Measurements from ENCODE around the gene RALGAPA2. TPM values are rescaled to one million over a fixed set of nuclear protein-coding genes. Genes with fewer than 3 reads are reported as not detected.
A peak's percentile ranks its signal among the peaks of the same experiment; 100 is the strongest.

Gene RALGAPA2
- total RNA-seq, 1 experiment from 2014 or later, result 18.2 TPM

DNA sequence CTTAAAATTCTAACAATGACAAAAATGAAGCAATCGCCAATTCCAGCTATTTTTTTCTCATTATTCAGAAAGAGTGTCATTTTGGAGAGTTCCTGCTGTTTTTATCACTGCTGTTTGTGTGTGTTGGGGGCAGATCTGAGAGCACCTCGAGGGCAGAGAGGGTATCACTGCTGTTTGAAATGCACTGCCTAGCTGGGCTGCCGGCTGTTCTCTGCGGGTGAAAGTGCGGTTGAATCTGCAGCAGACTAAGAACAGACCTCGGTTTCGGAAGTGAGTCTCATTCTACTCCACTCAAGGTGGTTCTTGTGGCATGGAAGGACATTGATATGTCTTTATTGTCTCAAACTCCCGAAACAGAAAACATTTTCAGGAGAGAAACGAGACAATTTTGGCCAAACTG is 326.3 kb downstream of the RALGAPA2 start:
- no peaks in the 10 kb centered on the region; the same call in 1 of the 2 replicates for H3K27me3 Mint-ChIP-seq (ENCODE audit: low read depth)
- no peak overlapping the region for H3K27ac Mint-ChIP-seq
- ChIA-PET POLR2A (no interaction called here), CTCF (no interaction called here)
- ATAC-seq, result no peak
- H3K36me3 Mint-ChIP-seq, result peaks cover 2% of the 10 kb centered on the region
- no peak for DNase-seq (ENCODE audit: low spot score)
- TF ChIP-seq, protein P1, sequence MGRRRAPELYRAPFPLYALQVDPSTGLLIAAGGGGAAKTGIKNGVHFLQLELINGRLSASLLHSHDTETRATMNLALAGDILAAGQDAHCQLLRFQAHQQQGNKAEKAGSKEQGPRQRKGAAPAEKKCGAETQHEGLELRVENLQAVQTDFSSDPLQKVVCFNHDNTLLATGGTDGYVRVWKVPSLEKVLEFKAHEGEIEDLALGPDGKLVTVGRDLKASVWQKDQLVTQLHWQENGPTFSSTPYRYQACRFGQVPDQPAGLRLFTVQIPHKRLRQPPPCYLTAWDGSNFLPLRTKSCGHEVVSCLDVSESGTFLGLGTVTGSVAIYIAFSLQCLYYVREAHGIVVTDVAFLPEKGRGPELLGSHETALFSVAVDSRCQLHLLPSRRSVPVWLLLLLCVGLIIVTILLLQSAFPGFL (CRISPR knock-in tag; IDR thresholded peaks at IDR 0.05; ENCODE audit: borderline replicate concordance), result no peak
- no peak for TF ChIP-seq NFATC4 (CRISPR knock-in tag; IDR thresholded peaks at IDR 0.05)
- no peak for TF ChIP-seq KAT7 (CRISPR knock-in tag; IDR thresholded peaks at IDR 0.05; ENCODE audit: borderline replicate concordance)
- no peak for TF ChIP-seq GABPB1 (CRISPR knock-in tag; IDR thresholded peaks at IDR 0.05)
- no peak for TF ChIP-seq SMAD4 (CRISPR knock-in tag; IDR thresholded peaks at IDR 0.05)
- no peak for TF ChIP-seq FOXJ3 (CRISPR knock-in tag; IDR thresholded peaks at IDR 0.05; ENCODE audit: borderline replicate concordance)
- TF ChIP-seq ETV6 (CRISPR knock-in tag; IDR thresholded peaks at IDR 0.05), result no peak
- no peak for TF ChIP-seq ZNF263 (CRISPR knock-in tag; IDR thresholded peaks at IDR 0.05; ENCODE audit: low read depth)
- TF ChIP-seq NR3C1 (CRISPR knock-in tag; conservative IDR thresholded peaks at IDR 0.05; ENCODE audit: low read depth), result no peak
- no peak for TF ChIP-seq CREM (CRISPR knock-in tag; IDR thresholded peaks at IDR 0.05)
- H3K4me1 Mint-ChIP-seq, result no peaks in the 10 kb centered on the region
- H3K4me3 Mint-ChIP-seq, result no peak overlapping the region
- H3K9me3 Mint-ChIP-seq, result peaks cover 8% of the 10 kb centered on the region

DNA sequence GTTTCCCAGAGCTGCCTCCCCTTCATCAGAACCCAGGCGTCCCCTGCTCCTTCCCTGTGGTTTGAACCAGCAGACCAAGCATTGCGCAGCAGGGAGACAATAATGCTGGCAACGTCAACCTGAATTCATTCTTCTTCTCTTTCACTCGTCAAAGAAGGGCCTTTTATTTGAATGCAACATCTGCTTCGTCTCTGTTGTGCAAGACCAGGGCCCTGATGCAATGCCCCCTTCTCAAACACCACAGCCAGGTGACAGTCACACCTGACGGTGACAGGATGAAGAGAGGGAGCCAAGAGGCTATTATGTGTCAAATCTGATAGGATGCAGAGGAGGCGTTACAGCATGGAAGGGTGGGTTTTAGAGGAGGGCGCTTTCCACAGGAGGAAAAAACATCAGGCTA is 336.6 kb downstream of the RALGAPA2 start:
- peaks cover 20% of the 10 kb centered on the region for H3K9me3 Mint-ChIP-seq
- H3K27ac Mint-ChIP-seq, result no peak overlapping the region
- ChIA-PET POLR2A (no interaction called here), CTCF (no interaction called here)
- ATAC-seq (no peak), DNase-seq (ENCODE audit: low spot score) (no peak)
- H3K4me1 Mint-ChIP-seq, result peaks cover 28% of the 10 kb centered on the region
- TF ChIP-seq, protein P2, sequence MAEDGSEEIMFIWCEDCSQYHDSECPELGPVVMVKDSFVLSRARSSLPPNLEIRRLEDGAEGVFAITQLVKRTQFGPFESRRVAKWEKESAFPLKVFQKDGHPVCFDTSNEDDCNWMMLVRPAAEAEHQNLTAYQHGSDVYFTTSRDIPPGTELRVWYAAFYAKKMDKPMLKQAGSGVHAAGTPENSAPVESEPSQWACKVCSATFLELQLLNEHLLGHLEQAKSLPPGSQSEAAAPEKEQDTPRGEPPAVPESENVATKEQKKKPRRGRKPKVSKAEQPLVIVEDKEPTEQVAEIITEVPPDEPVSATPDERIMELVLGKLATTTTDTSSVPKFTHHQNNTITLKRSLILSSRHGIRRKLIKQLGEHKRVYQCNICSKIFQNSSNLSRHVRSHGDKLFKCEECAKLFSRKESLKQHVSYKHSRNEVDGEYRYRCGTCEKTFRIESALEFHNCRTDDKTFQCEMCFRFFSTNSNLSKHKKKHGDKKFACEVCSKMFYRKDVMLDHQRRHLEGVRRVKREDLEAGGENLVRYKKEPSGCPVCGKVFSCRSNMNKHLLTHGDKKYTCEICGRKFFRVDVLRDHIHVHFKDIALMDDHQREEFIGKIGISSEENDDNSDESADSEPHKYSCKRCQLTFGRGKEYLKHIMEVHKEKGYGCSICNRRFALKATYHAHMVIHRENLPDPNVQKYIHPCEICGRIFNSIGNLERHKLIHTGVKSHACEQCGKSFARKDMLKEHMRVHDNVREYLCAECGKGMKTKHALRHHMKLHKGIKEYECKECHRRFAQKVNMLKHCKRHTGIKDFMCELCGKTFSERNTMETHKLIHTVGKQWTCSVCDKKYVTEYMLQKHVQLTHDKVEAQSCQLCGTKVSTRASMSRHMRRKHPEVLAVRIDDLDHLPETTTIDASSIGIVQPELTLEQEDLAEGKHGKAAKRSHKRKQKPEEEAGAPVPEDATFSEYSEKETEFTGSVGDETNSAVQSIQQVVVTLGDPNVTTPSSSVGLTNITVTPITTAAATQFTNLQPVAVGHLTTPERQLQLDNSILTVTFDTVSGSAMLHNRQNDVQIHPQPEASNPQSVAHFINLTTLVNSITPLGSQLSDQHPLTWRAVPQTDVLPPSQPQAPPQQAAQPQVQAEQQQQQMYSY (CRISPR knock-in tag; IDR thresholded peaks at IDR 0.05), result no peak
- TF ChIP-seq FOXJ3 (CRISPR knock-in tag; IDR thresholded peaks at IDR 0.05; ENCODE audit: borderline replicate concordance) (no peak), GABPB1 (CRISPR knock-in tag; IDR thresholded peaks at IDR 0.05) (peak; percentile 31; the same call in 1 of the 2 replicates)
- H3K27me3 Mint-ChIP-seq (ENCODE audit: low read depth), result peaks cover 48% of the 10 kb centered on the region
- peaks cover 7% of the 10 kb centered on the region for H3K36me3 Mint-ChIP-seq
- no peak overlapping the region for H3K4me3 Mint-ChIP-seq

DNA sequence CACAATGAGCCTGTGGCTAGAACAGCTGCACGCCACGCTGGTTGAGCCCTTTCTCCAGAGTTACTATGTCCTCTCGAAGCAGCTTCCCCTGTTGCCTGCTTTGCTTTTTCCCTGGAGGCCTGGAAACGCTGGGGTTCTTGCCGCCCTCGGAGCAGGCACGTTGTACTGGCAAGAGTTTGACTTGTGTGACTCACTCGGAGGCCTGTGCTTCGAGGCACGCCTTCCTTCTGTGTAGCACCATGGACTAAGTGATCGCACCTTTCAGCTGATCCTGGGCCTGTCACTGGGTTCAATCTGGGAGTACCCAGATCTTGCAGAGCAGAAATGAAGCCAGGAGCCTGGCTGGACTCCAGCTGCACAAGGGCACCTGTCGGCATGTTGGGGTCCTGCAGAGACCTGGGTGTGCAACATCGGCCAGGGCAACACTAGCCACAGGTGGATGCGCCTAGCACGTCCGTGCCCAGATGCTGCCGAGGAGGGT is 339.3 kb downstream of the RALGAPA2 start:
- H3K27ac Mint-ChIP-seq, result no peak overlapping the region
- ATAC-seq, result no peak
- H3K27me3 Mint-ChIP-seq (ENCODE audit: low read depth), result peaks cover 63% of the 10 kb centered on the region
- peaks cover 38% of the 10 kb centered on the region for H3K4me1 Mint-ChIP-seq
- no peak for TF ChIP-seq ZNF423 (CRISPR knock-in tag; IDR thresholded peaks at IDR 0.05)
- 0 out of 2 replicates have a peak, but pooled peaks have one; percentile 22 for TF ChIP-seq NFE2L1 (CRISPR knock-in tag; IDR thresholded peaks at IDR 0.05)
- TF ChIP-seq ETV6 (CRISPR knock-in tag; IDR thresholded peaks at IDR 0.05), result no peak
- H3K9me3 Mint-ChIP-seq, result peaks cover 3% of the 10 kb centered on the region; the same call in 1 of the 2 replicates
- no peak for DNase-seq (ENCODE audit: low spot score)
- CTCF ChIA-PET, result interaction anchor here (0.8 to 3.4 kb wide), 4 partner anchors 13 to 221 kb away, joined by 3 to 23 read pairs (median 4); no protein-coding TSS in a partner anchor
- H3K4me3 Mint-ChIP-seq, result no peak overlapping the region
- H3K36me3 Mint-ChIP-seq, result no peaks in the 10 kb centered on the region
- POLR2A ChIA-PET, result no interaction called here

DNA sequence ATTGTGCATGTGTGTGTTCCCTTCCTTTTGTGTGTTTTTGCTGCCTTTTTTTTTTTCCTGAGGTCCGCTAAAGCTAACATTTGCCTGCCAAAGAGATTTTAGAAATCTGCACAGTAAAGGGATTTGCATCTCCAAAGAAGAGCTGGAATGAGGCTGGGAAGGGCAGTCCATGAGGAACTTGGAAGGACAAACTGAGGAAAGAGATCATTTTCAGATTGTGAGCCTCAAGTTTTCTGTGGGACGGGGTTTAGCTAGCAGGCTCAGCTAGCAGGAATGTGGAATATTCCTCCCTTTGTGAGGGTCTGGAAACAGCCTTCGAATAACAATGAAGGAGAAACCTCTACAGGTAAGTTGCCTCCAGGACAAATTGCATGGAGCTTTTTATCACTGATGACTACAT is 340.8 kb downstream of the RALGAPA2 start:
- H3K36me3 Mint-ChIP-seq, result no peaks in the 10 kb centered on the region
- DNase-seq (ENCODE audit: low spot score), result no peak
- ChIA-PET POLR2A (interaction anchor here (0.7 kb wide), 1 partner anchor 182 kb away, joined by 3 read pairs; no protein-coding TSS in a partner anchor), CTCF (interaction anchor here (0.9 to 3.4 kb wide), 6 partner anchors 9 to 223 kb away, joined by 3 to 23 read pairs (median 4); no protein-coding TSS in a partner anchor)
- H3K27me3 Mint-ChIP-seq (ENCODE audit: low read depth), result peaks cover 73% of the 10 kb centered on the region
- peaks cover 3% of the 10 kb centered on the region; the same call in 1 of the 2 replicates for H3K9me3 Mint-ChIP-seq
- peak overlapping the region; percentile 94 for H3K27ac Mint-ChIP-seq
- H3K4me1 Mint-ChIP-seq, result peaks cover 40% of the 10 kb centered on the region
- peak; percentile 14 for ATAC-seq
- TF ChIP-seq ZNF423 (CRISPR knock-in tag; IDR thresholded peaks at IDR 0.05), result no peak
- TF ChIP-seq GABPB1 (CRISPR knock-in tag; IDR thresholded peaks at IDR 0.05), result no peak
- TF ChIP-seq, protein P3, sequence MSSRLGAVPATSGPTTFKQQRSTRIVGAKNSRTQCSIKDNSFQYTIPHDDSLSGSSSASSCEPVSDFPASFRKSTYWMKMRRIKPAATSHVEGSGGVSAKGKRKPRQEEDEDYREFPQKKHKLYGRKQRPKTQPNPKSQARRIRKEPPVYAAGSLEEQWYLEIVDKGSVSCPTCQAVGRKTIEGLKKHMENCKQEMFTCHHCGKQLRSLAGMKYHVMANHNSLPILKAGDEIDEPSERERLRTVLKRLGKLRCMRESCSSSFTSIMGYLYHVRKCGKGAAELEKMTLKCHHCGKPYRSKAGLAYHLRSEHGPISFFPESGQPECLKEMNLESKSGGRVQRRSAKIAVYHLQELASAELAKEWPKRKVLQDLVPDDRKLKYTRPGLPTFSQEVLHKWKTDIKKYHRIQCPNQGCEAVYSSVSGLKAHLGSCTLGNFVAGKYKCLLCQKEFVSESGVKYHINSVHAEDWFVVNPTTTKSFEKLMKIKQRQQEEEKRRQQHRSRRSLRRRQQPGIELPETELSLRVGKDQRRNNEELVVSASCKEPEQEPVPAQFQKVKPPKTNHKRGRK (CRISPR knock-in tag; IDR thresholded peaks at IDR 0.05; ENCODE audit: borderline replicate concordance), result no peak
- TF ChIP-seq, protein P4, sequence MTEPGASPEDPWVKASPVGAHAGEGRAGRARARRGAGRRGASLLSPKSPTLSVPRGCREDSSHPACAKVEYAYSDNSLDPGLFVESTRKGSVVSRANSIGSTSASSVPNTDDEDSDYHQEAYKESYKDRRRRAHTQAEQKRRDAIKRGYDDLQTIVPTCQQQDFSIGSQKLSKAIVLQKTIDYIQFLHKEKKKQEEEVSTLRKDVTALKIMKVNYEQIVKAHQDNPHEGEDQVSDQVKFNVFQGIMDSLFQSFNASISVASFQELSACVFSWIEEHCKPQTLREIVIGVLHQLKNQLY (CRISPR knock-in tag; IDR thresholded peaks at IDR 0.05), result no peak
- H3K4me3 Mint-ChIP-seq, result peak overlapping the region; percentile 57
